Heart left ventricle (tissue), 13 donors: Measurements from ENCODE around the gene YES1.

Experiments
- CTCF ChIP-seq, 12 donors: fragments of 200-600 bp; sonication (generic) in 4 of 12; IDR thresholded peaks; one replicate each; pipeline versions ENCODE4 v1.5.0 to v1.8.0; 2018 to 2022; ENCODE audit warnings: antibody characterized with exemption in 12 of 12, mild to moderate bottlenecking in 5 of 12
- POLR2A ChIP-seq, 2 donors: fragments of 450-650 bp; IDR thresholded peaks; one replicate each; pipeline ENCODE4 v1.6.1; 2017; ENCODE audit warnings: antibody characterized with exemption in 2 of 2, mild to moderate bottlenecking in 2 of 2, moderate library complexity in 2 of 2
- donor health status: ischemic (EF 13 %, LVEDD 7.1; RV severe dilation, severe dysfunction).
- donor health status: DM: no; HTN: yes; CAD: no.
- donor health status: DM: no; HTN: no; CAD: no.
- donor health status: ischemic (EF 25% LVEDD 6.9; RV normal size, moderate dysfunction).
- donor health status: ischemic (EF 25% LVEDD 5.7; RV mildly dilated, moderate dysfunction).
- donor health status: ischemic (EF 35%, LVEDD 5.7; RV mildly dilated, moderate dysfunction).
- donor health status: nonischemic (EF 11% LVEDD 7.7; RV severe dilation, severe dysfunction).
- donor health status: DM: yes; HTN: yes; CAD: no.
- donor health status: PGD.
- donor health status: ischemic (EF 29% LVEDD 5.4; RV normal size, mild dysfunction).
- donor health status: nonischemic (EF 23%, LVEDD 6.1; RV moderate dilation, normal function).

- no peak for TF ChIP-seq POLR2A (IDR thresholded peaks at IDR 0.05)
- TF ChIP-seq CTCF (IDR thresholded peaks at IDR 0.05): no peak
These were observed 6.3 kb downstream of the YES1 start for GRCh38 chr18:805755-806110.
